ENCODE measurements around the gene IPO4.

GRCh38 chr14:24212924-24213865 lies 24.6 kb upstream of the IPO4 start, which contains the start of gene CHMP4A:
- TF ChIP-seq NR2C1 (IDR thresholded peaks at IDR 0.05) (no peak; the same call in 1 of the 2 replicates), CBX3 (IDR thresholded peaks at IDR 0.05; ENCODE audit: borderline replicate concordance, low read depth) (no peak), TAF1 (IDR thresholded peaks at IDR 0.05; ENCODE audit: borderline replicate concordance, low read depth, low read length) (peak; percentile 78), ZBTB33 (IDR thresholded peaks at IDR 0.05) (0 out of 2 replicates have a peak, but pooled peaks have one; percentile 10), ZSCAN29 (IDR thresholded peaks at IDR 0.05) (no peak), ZBTB40 (IDR thresholded peaks at IDR 0.05; ENCODE audit: borderline replicate concordance) (peak; percentile 50; the same call in 1 of the 2 replicates), MYC (IDR thresholded peaks at IDR 0.05; ENCODE audit: insufficient read depth, insufficient read length, insufficient replicate concordance, low read length, severe bottlenecking) (peak; percentile 38), TCF7 (IDR thresholded peaks at IDR 0.05; ENCODE audit: borderline replicate concordance) (no peak), CTCF (IDR thresholded peaks at IDR 0.05 in 2 of 3, conservative IDR thresholded peaks at IDR 0.05 in 1 of 3; ENCODE audit: control insufficient read depth in 2 of 3, extremely low read depth in 1 of 3, insufficient read depth in 1 of 3, low read depth in 3 of 3, low read length in 3 of 3) (no peak)
- TF ChIP-seq, protein P1, sequence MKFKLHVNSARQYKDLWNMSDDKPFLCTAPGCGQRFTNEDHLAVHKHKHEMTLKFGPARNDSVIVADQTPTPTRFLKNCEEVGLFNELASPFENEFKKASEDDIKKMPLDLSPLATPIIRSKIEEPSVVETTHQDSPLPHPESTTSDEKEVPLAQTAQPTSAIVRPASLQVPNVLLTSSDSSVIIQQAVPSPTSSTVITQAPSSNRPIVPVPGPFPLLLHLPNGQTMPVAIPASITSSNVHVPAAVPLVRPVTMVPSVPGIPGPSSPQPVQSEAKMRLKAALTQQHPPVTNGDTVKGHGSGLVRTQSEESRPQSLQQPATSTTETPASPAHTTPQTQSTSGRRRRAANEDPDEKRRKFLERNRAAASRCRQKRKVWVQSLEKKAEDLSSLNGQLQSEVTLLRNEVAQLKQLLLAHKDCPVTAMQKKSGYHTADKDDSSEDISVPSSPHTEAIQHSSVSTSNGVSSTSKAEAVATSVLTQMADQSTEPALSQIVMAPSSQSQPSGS (IDR thresholded peaks at IDR 0.05; ENCODE audit: low read length) = no peak

All from GM12878 (cell line).